Keratinocyte (primary cell): Measurements from ENCODE around the gene IL21R. TPM values are rescaled to one million over a fixed set of nuclear protein-coding genes. Genes with fewer than 3 reads are reported as not detected.
"Not testable (repeated sequence)": the region's sequence is repeated elsewhere in the genome, so short reads cannot be mapped to it uniquely, and the experiment has no call there.

Experiments used
- DNase-seq: peaks from one replicate; pipeline ENCODE4 v3.0.0-alpha.2; 2011; ENCODE audit warnings: low read depth, missing footprints, low spot score
- FAIRE-seq: peaks from 2 replicates; lab custom pipeline; 2011; peaks lifted over from hg19 to GRCh38; lab: Jason Lieb, UNC
- H2AFZ ChIP-seq: 2 replicates; pipeline ENCODE4 v1.6.0; 2012; ENCODE audit warnings: low read length, control low read depth, inconsistent platforms; ENCODE audit not compliant: control insufficient read depth
- H3K27ac ChIP-seq: 2 replicates; pipeline ENCODE4 v1.5.1; 2011; ENCODE audit warnings: low read length; ENCODE audit not compliant: control insufficient read depth, insufficient read depth
- H3K27me3 ChIP-seq: 3 replicates; pipeline ENCODE4 v1.6.0; 2011; ENCODE audit warnings: low read length; ENCODE audit not compliant: control insufficient read depth, insufficient read depth; ENCODE audit errors: extremely low read depth
- H3K36me3 ChIP-seq, 2 experiments: 2 replicates in 1 of 2; 3 replicates in 1 of 2; pipeline ENCODE4 v1.5.1; 2011; ENCODE audit warnings: low read length in 2 of 2, mild to moderate bottlenecking in 1 of 2; ENCODE audit not compliant: control insufficient read depth in 2 of 2, insufficient read depth in 2 of 2; ENCODE audit errors: extremely low read depth in 1 of 2
- H3K4me1 ChIP-seq: 3 replicates; pipeline ENCODE4 v1.5.1; 2011; ENCODE audit warnings: low read length; ENCODE audit not compliant: control insufficient read depth, insufficient read depth; ENCODE audit errors: extremely low read depth
- H3K4me2 ChIP-seq: 3 replicates; pipeline ENCODE4 v1.6.0; 2011; ENCODE audit warnings: low read depth, low read length; ENCODE audit not compliant: control insufficient read depth, insufficient read depth; ENCODE audit errors: extremely low read depth
- H3K4me3 ChIP-seq, 3 experiments: fragments of 200-600 bp in 1 of 3; sonication (generic) in 1 of 3; 2 replicates in 2 of 3; 3 replicates in 1 of 3; pipeline ENCODE4 v1.5.1; 2011 to 2016; ENCODE audit warnings: low read length in 3 of 3, mild to moderate bottlenecking in 3 of 3, control low read depth in 2 of 3, inconsistent platforms in 1 of 3, low read depth in 1 of 3, mixed read lengths in 1 of 3, mixed run types in 1 of 3, moderate library complexity in 1 of 3; ENCODE audit not compliant: control insufficient read depth in 2 of 3, insufficient read depth in 2 of 3; ENCODE audit errors: extremely low read depth in 1 of 3
- H3K79me2 ChIP-seq: 2 replicates; pipeline ENCODE4 v1.6.0; 2012; ENCODE audit warnings: low read length; ENCODE audit not compliant: control insufficient read depth, insufficient read depth
- H3K9ac ChIP-seq: 3 replicates; pipeline ENCODE4 v1.6.0; 2011; ENCODE audit warnings: low read length; ENCODE audit not compliant: control insufficient read depth, insufficient read depth; ENCODE audit errors: extremely low read depth
- H3K9me1 ChIP-seq: 3 replicates; pipeline ENCODE4 v1.6.0; 2011; ENCODE audit warnings: low read length; ENCODE audit not compliant: control insufficient read depth, insufficient read depth; ENCODE audit errors: extremely low read depth
- H3K9me3 ChIP-seq: 2 replicates; pipeline ENCODE4 v1.5.1; 2012; ENCODE audit warnings: low read depth, low read length; ENCODE audit not compliant: control insufficient read depth
- H4K20me1 ChIP-seq: 3 replicates; pipeline ENCODE4 v1.6.0; 2011; ENCODE audit warnings: low read length; ENCODE audit not compliant: control insufficient read depth, insufficient read depth; ENCODE audit errors: extremely low read depth
- EZH2 ChIP-seq: IDR thresholded peaks from one replicate; pipeline ENCODE4 v1.6.1; 2012; ENCODE audit warnings: inconsistent platforms, mild to moderate bottlenecking, low read length, moderate library complexity
- dilution Hi-C: fragments of 300-500 bp; cut with MboI; formaldehyde crosslinking; loops from one replicate; pipeline ENCODE4 v1.7.0; 2020; ENCODE audit warnings: low sequenced_read_pairs; ENCODE audit not compliant: extremely low pct_ligation_motif_present
- polyA plus RNA-seq, 5 experiments: library from polyadenylated mRNA; depleted of rRNA in 3 of 5; stranded (reverse) in 3 of 5; stranded (forward) in 1 of 5; unstranded in 1 of 5; fragments of >200 nt; gene quantifications; 1 replicate in 1 of 5; 2 replicates in 3 of 5; 3 replicates in 1 of 5; pipeline versions ENCODE4 v1.2.1 to v1.2.3, GENCODE V29; 2011 to 2012; ENCODE audit warnings: missing spikeins in 2 of 5, low read depth in 1 of 5, low replicate concordance in 1 of 5
- TF ChIP-seq, protein P1 (sequence below), 3 experiments: IDR thresholded peaks in 1 of 3; conservative IDR thresholded peaks in 1 of 3; optimal IDR thresholded peaks in 1 of 3; 2 replicates in 2 of 3; 3 replicates in 1 of 3; pipeline versions ENCODE3 to v1.5.1; 2011; ENCODE audit warnings: low read length in 3 of 3, mild to moderate bottlenecking in 3 of 3, moderate library complexity in 2 of 3, control low read depth in 1 of 3, inconsistent platforms in 1 of 3; ENCODE audit not compliant: insufficient read depth in 2 of 3; ENCODE audit errors: extremely low read depth in 1 of 3

Gene IL21R
- polyA plus RNA-seq, 1 donor (not counting 4 experiments of a cell fraction or from before 2014, with no cell fraction given) = 0.12 TPM

DNA sequence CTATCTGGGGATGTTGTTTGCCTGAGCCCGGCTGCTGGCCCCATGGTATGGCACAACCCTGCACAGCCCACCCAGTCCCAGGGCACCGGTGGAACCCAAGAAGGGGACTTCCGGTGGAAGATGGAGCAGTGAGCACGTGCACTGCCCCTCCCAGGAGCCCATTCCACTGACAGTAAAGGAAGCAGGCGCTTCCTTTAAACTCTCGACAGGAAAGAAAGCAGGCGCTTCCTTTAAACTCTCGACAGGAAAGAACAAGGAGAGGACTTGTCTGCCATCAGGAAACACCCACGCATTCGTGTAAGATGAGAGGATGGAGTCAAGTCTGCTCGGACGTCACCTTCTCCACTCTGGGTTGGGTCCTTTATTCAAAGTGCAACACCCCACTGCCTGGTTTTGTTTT lies 53.7 kb downstream of the IL21R start:
- Histone ChIP-seq H3K9me3 (no peaks in the 10 kb centered on the region), H3K4me1 (peaks cover 35% of the 10 kb centered on the region), H2AFZ (peak overlapping the region; percentile 44), H3K27me3 (peaks cover 5% of the 10 kb centered on the region), H3K36me3 (peaks cover under 1 to 12% of the 10 kb centered on the region in 2 experiments), H3K4me3 (no peak overlapping the region), H3K27ac (no peak overlapping the region), H3K79me2 (no peaks in the 10 kb centered on the region), H3K9me1 (no peaks in the 10 kb centered on the region), H3K4me2 (peak overlapping the region; percentile 42), H3K9ac (no peak overlapping the region), H4K20me1 (no peaks in the 10 kb centered on the region)
- TF ChIP-seq, protein P1, sequence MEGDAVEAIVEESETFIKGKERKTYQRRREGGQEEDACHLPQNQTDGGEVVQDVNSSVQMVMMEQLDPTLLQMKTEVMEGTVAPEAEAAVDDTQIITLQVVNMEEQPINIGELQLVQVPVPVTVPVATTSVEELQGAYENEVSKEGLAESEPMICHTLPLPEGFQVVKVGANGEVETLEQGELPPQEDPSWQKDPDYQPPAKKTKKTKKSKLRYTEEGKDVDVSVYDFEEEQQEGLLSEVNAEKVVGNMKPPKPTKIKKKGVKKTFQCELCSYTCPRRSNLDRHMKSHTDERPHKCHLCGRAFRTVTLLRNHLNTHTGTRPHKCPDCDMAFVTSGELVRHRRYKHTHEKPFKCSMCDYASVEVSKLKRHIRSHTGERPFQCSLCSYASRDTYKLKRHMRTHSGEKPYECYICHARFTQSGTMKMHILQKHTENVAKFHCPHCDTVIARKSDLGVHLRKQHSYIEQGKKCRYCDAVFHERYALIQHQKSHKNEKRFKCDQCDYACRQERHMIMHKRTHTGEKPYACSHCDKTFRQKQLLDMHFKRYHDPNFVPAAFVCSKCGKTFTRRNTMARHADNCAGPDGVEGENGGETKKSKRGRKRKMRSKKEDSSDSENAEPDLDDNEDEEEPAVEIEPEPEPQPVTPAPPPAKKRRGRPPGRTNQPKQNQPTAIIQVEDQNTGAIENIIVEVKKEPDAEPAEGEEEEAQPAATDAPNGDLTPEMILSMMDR (optimal IDR thresholded peaks at IDR 0.05 in 1 of 3, IDR thresholded peaks at IDR 0.05 in 1 of 3, conservative IDR thresholded peaks at IDR 0.05 in 1 of 3; ENCODE audit: extremely low read depth in 1 of 3, insufficient read depth in 2 of 3, low read length in 3 of 3) = no peak
- no peak for TF ChIP-seq EZH2
- no peak for DNase-seq
- no peak for FAIRE-seq
- dilution Hi-C loops = no loop called here

DNA sequence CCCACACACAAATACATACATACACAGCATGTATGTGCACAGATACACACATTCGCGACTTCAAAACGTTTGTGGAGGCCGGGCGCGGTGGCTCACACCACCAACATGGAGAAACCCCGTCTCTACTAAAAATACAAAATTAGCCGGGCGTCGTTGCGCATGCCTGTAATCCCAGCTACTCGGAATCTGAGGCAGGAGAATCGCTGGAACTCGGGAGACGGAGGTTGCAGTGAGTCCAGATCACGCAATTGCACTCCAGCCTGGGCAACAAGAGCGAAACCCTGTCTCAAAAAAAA lies 55.6 kb downstream of the IL21R start:
- DNase-seq, H3K9ac ChIP-seq, dilution Hi-C loops, H3K4me3 ChIP-seq, H3K4me2 ChIP-seq, FAIRE-seq, H3K79me2 ChIP-seq, H3K9me1 ChIP-seq, H3K27me3 ChIP-seq, H3K9me3 ChIP-seq, H4K20me1 ChIP-seq, H2AFZ ChIP-seq: not testable (repeated sequence)
- Histone ChIP-seq H3K36me3 (peaks cover 10 to 13% of the 10 kb centered on the region in 2 experiments), H3K4me1 (peaks cover 48% of the 10 kb centered on the region), H3K27ac (peak overlapping the region; percentile 5)

DNA sequence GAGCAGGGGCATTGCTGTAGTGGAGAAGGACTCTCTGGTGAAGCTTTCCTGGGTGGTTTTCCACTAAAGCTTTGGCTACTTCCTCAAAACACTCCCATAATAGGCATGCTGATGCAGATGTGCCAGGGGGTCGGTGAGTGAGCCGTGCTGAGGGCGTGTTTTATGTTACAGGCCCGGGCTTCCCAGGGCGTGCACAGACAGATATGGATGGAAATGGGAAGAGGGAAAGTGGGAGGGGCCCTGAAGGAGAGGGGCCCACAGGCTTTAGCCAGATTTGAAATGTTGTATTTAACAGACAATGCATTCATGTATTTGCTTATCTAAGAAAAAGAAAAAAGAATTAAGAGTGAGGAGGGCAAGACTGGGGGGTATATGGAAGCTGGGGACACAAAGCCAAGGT lies 56.3 kb downstream of the IL21R start:
- peak; percentile 76 for FAIRE-seq
- no peak overlapping the region for H3K9ac ChIP-seq
- no peak overlapping the region for H3K4me3 ChIP-seq
- peak overlapping the region; percentile 5 for H3K27ac ChIP-seq
- H3K4me2 ChIP-seq = peak overlapping the region; percentile 71
- H3K36me3 ChIP-seq = peaks cover 11 to 20% of the 10 kb centered on the region in 2 experiments
- H3K4me1 ChIP-seq = peaks cover 51% of the 10 kb centered on the region
- no peaks in the 10 kb centered on the region for H3K9me1 ChIP-seq
- dilution Hi-C loops = no loop called here
- H2AFZ ChIP-seq = peak overlapping the region; percentile 25
- no peaks in the 10 kb centered on the region for H3K27me3 ChIP-seq
- H3K79me2 ChIP-seq = no peaks in the 10 kb centered on the region
- TF ChIP-seq, protein P1 (optimal IDR thresholded peaks at IDR 0.05 in 1 of 3, IDR thresholded peaks at IDR 0.05 in 1 of 3, conservative IDR thresholded peaks at IDR 0.05 in 1 of 3; ENCODE audit: extremely low read depth in 1 of 3, insufficient read depth in 2 of 3, low read length in 3 of 3) = no peak
- TF ChIP-seq EZH2 = no peak
- DNase-seq = peak; percentile 17
- H3K9me3 ChIP-seq = no peaks in the 10 kb centered on the region
- H4K20me1 ChIP-seq = no peaks in the 10 kb centered on the region
